Chondrocyte (in vitro differentiated cells): ENCODE data around the gene SLC9A3. TPM values are rescaled to one million over a fixed set of nuclear protein-coding genes. Genes with fewer than 3 reads are reported as not detected.
A peak's percentile ranks its signal among the peaks of the same experiment; 100 is the strongest.

ENCODE experiments used
- DNase-seq: peaks from one replicate; pipeline ENCODE4 v3.0.0; 2021; ENCODE audit warnings: mixed read lengths, low spot score
- H3K27ac Mint-ChIP-seq: one replicate; pipeline ENCODE4 v1.8.0; 2021; ENCODE audit warnings: mild to moderate bottlenecking, moderate library complexity, mixed read lengths; ENCODE audit not compliant: unreplicated experiment
- H3K27me3 Mint-ChIP-seq: 2 replicates; pipeline ENCODE4 v1.8.0; 2021; ENCODE audit warnings: low read depth, mixed read lengths
- H3K36me3 Mint-ChIP-seq: 2 replicates; pipeline ENCODE4 v1.8.0; 2021; ENCODE audit warnings: low read depth, mixed read lengths
- H3K4me1 Mint-ChIP-seq: 2 replicates; pipeline ENCODE4 v1.8.0; 2021; ENCODE audit warnings: low read depth, mild to moderate bottlenecking, mixed read lengths
- H3K4me3 Mint-ChIP-seq: one replicate; pipeline ENCODE4 v1.8.0; 2021; ENCODE audit warnings: mild to moderate bottlenecking, moderate library complexity, mixed read lengths; ENCODE audit not compliant: unreplicated experiment
- H3K9me3 Mint-ChIP-seq: 2 replicates; pipeline ENCODE4 v1.8.0; 2021; ENCODE audit warnings: low read depth, mixed read lengths
- CTCF ChIP-seq: fragments of 200-600 bp; sonication (generic); IDR thresholded peaks from 2 replicates; pipeline ENCODE4 v1.5.0; 2021; ENCODE audit warnings: antibody characterized with exemption, mild to moderate bottlenecking, moderate library complexity
- long read RNA-seq: library from polyadenylated mRNA; stranded (forward); transcript quantifications from one replicate; pipeline ENCODE4 v2.0.0, GENCODE V29; 2021
- total RNA-seq: library from RNA; stranded (reverse); gene quantifications from 3 replicates; pipeline ENCODE4 v1.2.1, GENCODE V29; 2021

The SLC9A3 gene
- total RNA-seq, result 0.95 to 1.4 TPM (median 1.1 TPM) in 3 replicates
- long read RNA-seq, result 0 reads

DNA sequence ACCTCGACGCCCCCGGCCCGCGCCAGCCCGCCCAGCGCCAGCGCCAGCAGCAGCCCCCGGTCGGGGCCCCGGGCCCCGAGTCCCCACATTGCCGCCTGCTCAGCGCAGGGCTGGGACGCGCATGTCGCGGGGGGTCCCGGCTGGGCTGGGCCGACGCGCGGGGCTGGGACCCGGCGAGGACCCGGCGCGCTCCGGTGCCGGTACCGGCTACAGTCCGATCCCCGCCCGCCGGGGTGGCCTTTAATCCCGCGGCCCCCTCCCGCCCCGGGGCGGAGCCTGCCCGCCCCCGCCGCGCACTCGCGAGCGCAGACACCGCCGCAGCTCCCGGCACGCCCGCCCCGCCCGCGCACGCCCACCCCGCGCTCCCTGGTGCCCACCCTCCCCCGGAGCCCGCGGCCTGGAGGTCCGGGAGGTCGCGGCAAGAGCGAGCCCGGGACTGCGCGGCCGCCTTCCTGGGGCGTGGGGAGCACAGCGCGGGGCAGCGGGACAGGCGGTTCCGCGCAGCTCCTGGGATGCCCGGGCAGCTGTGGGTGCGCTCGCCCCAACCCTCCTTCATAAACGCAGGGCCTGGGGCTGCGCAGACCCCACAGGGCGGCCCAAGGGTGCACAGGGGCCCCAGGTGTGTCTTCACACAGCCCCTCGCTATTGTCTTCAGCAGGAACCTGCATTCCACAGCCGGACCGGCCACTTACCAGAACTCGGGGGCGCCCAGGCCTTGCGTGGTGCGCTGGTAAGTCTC lies at the start of gene SLC9A3:
Gene SLC9A3 (minus strand): TSS at position 216 of the 739 bp plus-strand sequence.
- Mint-ChIP-seq H3K27ac (no peak within 1 kb of the TSS), H3K36me3 (no peaks in the 10 kb centered on the region), H3K27me3 (peaks cover 59% of the 10 kb centered on the region), H3K9me3 (no peaks in the 10 kb centered on the region), H3K4me3 (peak within 1 kb of the TSS; percentile 51), H3K4me1 (peaks cover 13% of the 10 kb centered on the region)
- TF ChIP-seq CTCF, result no peak
- no peak for DNase-seq

DNA sequence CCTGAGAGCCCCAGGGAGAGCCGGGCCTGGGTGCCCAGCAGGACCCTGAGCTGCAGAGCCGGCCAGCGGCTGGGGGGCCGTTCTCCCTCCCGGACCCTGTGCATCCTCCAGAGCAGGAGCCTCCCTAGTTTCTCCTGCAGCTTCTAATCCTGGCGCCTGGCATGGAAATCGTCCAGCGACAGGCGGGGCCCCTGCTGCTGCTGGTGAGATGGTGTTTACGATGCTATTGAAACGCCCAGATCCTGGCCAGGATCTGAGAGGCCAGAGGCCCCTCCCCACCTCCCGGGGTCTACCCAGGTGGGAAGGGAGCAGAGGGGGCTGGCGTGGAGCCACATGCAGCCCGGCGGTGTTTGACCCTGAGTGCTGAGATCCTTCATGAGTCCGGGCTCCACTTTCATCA lies 49.7 kb upstream of the SLC9A3 start:
- Mint-ChIP-seq H3K36me3 (peaks cover 13% of the 10 kb centered on the region), H3K9me3 (peaks cover 29% of the 10 kb centered on the region), H3K4me1 (no peaks in the 10 kb centered on the region), H3K4me3 (no peak overlapping the region), H3K27ac (no peak overlapping the region), H3K27me3 (peaks cover 22% of the 10 kb centered on the region)
- peak; percentile 87 for DNase-seq
- no peak for TF ChIP-seq CTCF

DNA sequence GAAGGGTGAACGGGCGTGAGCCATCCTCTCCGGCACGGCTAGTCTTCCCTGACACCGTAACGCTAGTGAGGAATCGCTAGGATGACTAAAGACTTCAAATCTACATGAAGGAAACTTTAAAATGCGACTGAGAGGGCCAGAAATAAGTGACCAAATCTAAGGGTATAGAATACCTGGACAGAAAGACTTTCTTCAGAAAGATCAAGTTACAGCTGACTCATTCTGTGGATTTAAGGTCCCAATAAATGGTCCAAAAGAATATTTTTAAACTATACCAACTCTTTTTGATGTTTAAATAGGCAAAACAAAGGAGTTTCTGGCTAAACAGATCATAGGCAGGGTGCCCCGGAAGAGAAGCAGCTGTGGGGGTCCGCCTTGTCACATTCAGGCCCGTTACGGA lies 49.0 kb upstream of the SLC9A3 start:
- TF ChIP-seq CTCF, result no peak
- Mint-ChIP-seq H3K9me3 (peaks cover 26% of the 10 kb centered on the region), H3K27ac (no peak overlapping the region), H3K4me1 (no peaks in the 10 kb centered on the region), H3K36me3 (peaks cover 10% of the 10 kb centered on the region), H3K4me3 (no peak overlapping the region), H3K27me3 (peaks cover 24% of the 10 kb centered on the region)
- no peak for DNase-seq

- peaks cover 10% of the 10 kb centered on the region for H3K36me3 Mint-ChIP-seq
- no peak overlapping the region for H3K27ac Mint-ChIP-seq
- peaks cover 19% of the 10 kb centered on the region for H3K9me3 Mint-ChIP-seq
- H3K27me3 Mint-ChIP-seq, result peaks cover 23% of the 10 kb centered on the region
- no peak overlapping the region for H3K4me3 Mint-ChIP-seq
- H3K4me1 Mint-ChIP-seq, result no peaks in the 10 kb centered on the region
- peak; percentile 18 for DNase-seq
- TF ChIP-seq CTCF, result no peak
Observed at GRCh38 chr5:572398-573019, 48.3 kb upstream of the SLC9A3 start.

GRCh38 chr5:571791-572190 lies 47.5 kb upstream of the SLC9A3 start:
- Mint-ChIP-seq H3K36me3 (peaks cover 13% of the 10 kb centered on the region), H3K4me3 (no peak overlapping the region), H3K9me3 (peaks cover 22% of the 10 kb centered on the region), H3K4me1 (no peaks in the 10 kb centered on the region), H3K27me3 (peaks cover 31% of the 10 kb centered on the region), H3K27ac (no peak overlapping the region)
- peak; percentile 56 for DNase-seq
- no peak for TF ChIP-seq CTCF
